K562 (cell line): ENCODE results near the gene SLC25A2. TPM values are rescaled to one million over a fixed set of nuclear protein-coding genes. Genes with fewer than 3 reads are reported as not detected.

Experiments
- ATAC-seq: fragments of 200-7000 bp; cut with Tn5 transposase; 3 replicates; pipeline ENCODE4 v1.9.1; 2020; ENCODE audit warnings: moderate library complexity
- BruUV-seq: library from RNA; stranded (reverse); fragments of 400-500 nt; replicated peaks from 2 replicates; lab custom pipeline; 2021; lab: Mats Ljungman, UMichigan
- CTCF ChIA-PET: fragments of 300-600 bp; formaldehyde crosslinking; extraction: SDS; loops from one replicate; lab custom pipeline; 2021; ENCODE audit warnings: low intra/inter-chr PET ratio; lab: Yijun Ruan, JAX
- POLR2A ChIA-PET: fragments of 300-600, 350-650 bp; sonication (Branson Sonifier 250); formaldehyde crosslinking; extraction: SDS; loops from one replicate; lab custom pipeline; 2021; ENCODE audit warnings: antibody characterized with exemption, inconsistent platforms; lab: Yijun Ruan, JAX
- DNase-seq, 4 experiments: peaks; one replicate each; pipeline versions ENCODE4 v3.0.0 to v3.0.0-alpha.2; 2011 to 2018; ENCODE audit warnings: low spot score in 3 of 4, mixed read lengths in 3 of 4; ENCODE audit errors: extremely low read depth in 1 of 4
- FAIRE-seq: peaks from 2 replicates; lab custom pipeline; 2011; peaks lifted over from hg19 to GRCh38; lab: Jason Lieb, UNC
- H2AFZ ChIP-seq: 2 replicates; pipeline ENCODE4 v1.6.0; 2011; ENCODE audit warnings: low read depth, low read length, control low read depth, inconsistent platforms
- H3K27ac ChIP-seq: fragments of 200-600 bp; 3 replicates; pipeline ENCODE4 v1.8.0; 2011; ENCODE audit warnings: low read depth, mild to moderate bottlenecking, control low read depth, inconsistent platforms, low read length, moderate library complexity, mixed read lengths; ENCODE audit errors: extremely low read depth
- H3K27me3 ChIP-seq, 2 experiments: fragments of 300-600 bp in 1 of 2; 2 replicates in 1 of 2; 3 replicates in 1 of 2; pipeline versions ENCODE4 v1.6.0 to v1.8.0; 2011; ENCODE audit warnings: inconsistent platforms in 2 of 2, low read length in 2 of 2, mild to moderate bottlenecking in 1 of 2, mixed read lengths in 1 of 2, moderate library complexity in 1 of 2; ENCODE audit not compliant: control insufficient read depth in 2 of 2, insufficient read depth in 2 of 2
- H3K36me3 ChIP-seq: fragments of 300-600 bp; 3 replicates; pipeline ENCODE4 v1.8.0; 2011; ENCODE audit warnings: mild to moderate bottlenecking, low read length, inconsistent platforms; ENCODE audit not compliant: control insufficient read depth, insufficient read depth
- H3K4me1 ChIP-seq, 2 experiments: fragments of 200-600 bp in 1 of 2; replicated peaks in 1 of 2; 2 replicates in 1 of 2; 3 replicates in 1 of 2; pipeline versions ENCODE4 v1.5.1 to v1.8.0; 2011; ENCODE audit warnings: inconsistent platforms in 2 of 2, low read length in 2 of 2, mild to moderate bottlenecking in 1 of 2, mixed read lengths in 1 of 2, moderate library complexity in 1 of 2; ENCODE audit not compliant: control insufficient read depth in 2 of 2, insufficient read depth in 2 of 2
- H3K4me2 ChIP-seq: 2 replicates; pipeline ENCODE4 v1.6.1; 2011; ENCODE audit warnings: low read length, control low read depth, inconsistent platforms, mixed read lengths; ENCODE audit not compliant: insufficient read depth
- H3K4me3 ChIP-seq: fragments of 200-600 bp; sonication (generic), shearing (Covaris generic); 2 replicates; pipeline ENCODE4 v1.5.1; 2016; ENCODE audit warnings: control low read depth, inconsistent platforms
- H3K79me2 ChIP-seq: fragments of 200-600 bp; 3 replicates; pipeline ENCODE4 v1.8.0; 2011; ENCODE audit warnings: low read length, inconsistent platforms; ENCODE audit not compliant: control insufficient read depth, insufficient read depth
- H3K9ac ChIP-seq, 2 experiments: 2 replicates each; pipeline versions ENCODE4 v1.6.0 to v1.6.1; 2011; ENCODE audit warnings: low read depth in 2 of 2, low read length in 2 of 2, control low read depth in 1 of 2, inconsistent platforms in 1 of 2, mild to moderate bottlenecking in 1 of 2, mixed read lengths in 1 of 2; ENCODE audit not compliant: insufficient read depth in 1 of 2
- H3K9me1 ChIP-seq: one replicate; pipeline ENCODE4 v1.6.0; 2011; ENCODE audit warnings: inconsistent platforms, mild to moderate bottlenecking, low read length, moderate library complexity; ENCODE audit not compliant: control insufficient read depth, insufficient read depth
- H3K9me3 ChIP-seq: replicated peaks from 2 replicates; pipeline ENCODE4 v1.5.1; 2011; ENCODE audit warnings: low read depth, low read length, inconsistent platforms; ENCODE audit not compliant: control insufficient read depth, insufficient read depth
- H4K20me1 ChIP-seq: replicated peaks from 2 replicates; pipeline ENCODE4 v1.6.1; 2011; ENCODE audit warnings: low read length, inconsistent platforms, mixed read lengths; ENCODE audit not compliant: control insufficient read depth, insufficient read depth
- CTCF ChIP-seq, 3 experiments: IDR thresholded peaks in 2 of 3; conservative IDR thresholded peaks in 1 of 3; 2 replicates each; pipeline ENCODE4 v1.5.1; 2011 to 2012; ENCODE audit warnings: low read length in 3 of 3, mild to moderate bottlenecking in 3 of 3, control low read depth in 2 of 3, improper control_type of control experiment in 1 of 3, inconsistent platforms in 1 of 3, low read depth in 1 of 3, mixed read lengths in 1 of 3, moderate library complexity in 1 of 3; ENCODE audit not compliant: insufficient read depth in 2 of 3
- MCM7 ChIP-seq, 2 experiments: fragments of 450-650 bp; IDR thresholded peaks; 2 replicates each; pipeline ENCODE4 v1.6.1; 2016 to 2018
- REST ChIP-seq, 2 experiments: fragments of 450-650 bp; formaldehyde crosslinking in 1 of 2; IDR thresholded peaks; 2 replicates each; pipeline versions ENCODE4 v1.4.0 to v1.6.1; 2014 to 2020; ENCODE audit warnings: mild to moderate bottlenecking in 2 of 2, borderline replicate concordance in 1 of 2, low read depth in 1 of 2
- WGBS: fragments of 100-300 bp; shearing (Covaris generic); methylation state at CpG from one replicate; pipeline ENCODE4 v1.1.6; 2016; ENCODE audit warnings: low coverage, mixed read lengths; ENCODE audit not compliant: insufficient coverage; ENCODE audit errors: missing lambda C conversion rate; 5-methylcytosine and 5-hydroxymethylcytosine counted together
- in situ Hi-C: fragments of 300-500 bp; cut with MboI; formaldehyde crosslinking; loops from 4 replicates; pipeline ENCODE4 v1.15.0; 2018; ENCODE audit warnings: inconsistent platforms, mixed read lengths
- intact Hi-C: fragments of 100-400 bp; cut with micrococcal nuclease; formaldehyde crosslinking; loops from 2 replicates; pipeline ENCODE4 v1.14.2; 2022
- polyA plus RNA-seq, 8 experiments: library from polyadenylated mRNA; depleted of rRNA in 4 of 8; stranded (reverse) in 5 of 8; unstranded in 3 of 8; fragments of >200 nt; fragmentation: Nextera tagmentation in 2 of 8; fragmentation: Illumina TruSeq in 1 of 8; extraction: Ambion mirVana in 2 of 8; extraction: Trizol in 1 of 8; gene quantifications; 2 replicates each; pipeline versions ENCODE4 v1.2.1 to v1.2.3, GENCODE V29; 2011 to 2014; ENCODE audit warnings: inconsistent platforms in 1 of 8, missing spikeins in 1 of 8
- total RNA-seq, 7 experiments: library from RNA; depleted of rRNA in 6 of 7; stranded (reverse); fragments of >200 nt in 6 of 7; fragmentation: Illumina TruSeq in 2 of 7; extraction: Trizol in 2 of 7; gene quantifications; 2 replicates each; pipeline versions ENCODE4 v1.2.1 to v1.2.3, GENCODE V29; 2011 to 2021; ENCODE audit warnings: low replicate concordance in 1 of 7

Gene SLC25A2
- total and polyA plus RNA-seq, 9 of the 15 experiments (the other 6 are each of a cell fraction or from before 2014, with no cell fraction given) = 0.09 to 0.11 (median 0.11) TPM; not detected in 6

- TF ChIP-seq CTCF (IDR thresholded peaks at IDR 0.05 in 2 of 3, conservative IDR thresholded peaks at IDR 0.05 in 1 of 3; ENCODE audit: insufficient read depth in 2 of 3, low read depth in 1 of 3, low read length in 3 of 3) = peak; percentile 30 to 43 (median 31); a peak in 3 of 6 replicates
- TF ChIP-seq MCM7 (IDR thresholded peaks at IDR 0.05) = no peak
- TF ChIP-seq REST (IDR thresholded peaks at IDR 0.05; ENCODE audit: borderline replicate concordance) = peak; percentile 15; the same call in 1 of the 2 replicates
- TF ChIP-seq REST (CRISPR knock-in tag; IDR thresholded peaks at IDR 0.05; ENCODE audit: low read depth) = no peak
- no peak overlapping the region for H3K9ac ChIP-seq
- H3K27ac ChIP-seq = no peak overlapping the region
- in situ Hi-C loops = no loop called here
- H4K20me1 ChIP-seq = no peaks in the 10 kb centered on the region
- no peaks in the 10 kb centered on the region for H3K4me1 ChIP-seq
- peak; percentile 49; the same call in 1 of the 3 replicates for ATAC-seq
- no peaks in the 10 kb centered on the region for H3K79me2 ChIP-seq
- H2AFZ ChIP-seq = no peak overlapping the region
- no peaks in the 10 kb centered on the region for H3K9me1 ChIP-seq
- H3K27me3 ChIP-seq = no peaks in the 10 kb centered on the region
- no peak overlapping the region for H3K4me2 ChIP-seq
- no TSS peak for BruUV-seq
- DNase-seq = peak in 2 of 4 experiments; percentile 8 to 11
- ChIA-PET POLR2A (no interaction called here), CTCF (no interaction called here)
- no peaks in the 10 kb centered on the region for H3K9me3 ChIP-seq
- 0% methylated on average over 3 of the region's 3 CpGs for WGBS
- H3K36me3 ChIP-seq = no peaks in the 10 kb centered on the region
- H3K4me3 ChIP-seq = no peak overlapping the region
- FAIRE-seq = no peak
- intact Hi-C loops = no loop called here
Measured at GRCh38 chr5:141272906-141273305, 30.9 kb downstream of the SLC25A2 start.
